Panc1 (cell line): Measurements from ENCODE around the gene CALHM1. TPM values are rescaled to one million over a fixed set of nuclear protein-coding genes. Genes with fewer than 3 reads are reported as not detected.
A peak's percentile ranks its signal among the peaks of the same experiment; 100 is the strongest.

Experiments
- ATAC-seq: fragments of 200-7000 bp; cut with Tn5 transposase; 2 replicates; pipeline ENCODE4 v1.9.1; 2020; ENCODE audit warnings: mild to moderate bottlenecking, moderate library complexity
- BruUV-seq: library from RNA; stranded (reverse); fragments of 400-500 nt; replicated peaks from 2 replicates; lab custom pipeline; 2021; lab: Mats Ljungman, UMichigan
- CTCF ChIA-PET: fragments of 300-600 bp; sonication (Branson Sonifier 250); formaldehyde crosslinking; loops from one replicate; lab custom pipeline; 2022; ENCODE audit warnings: antibody characterized with exemption; lab: Charles Lee
- POLR2A ChIA-PET: fragments of 300-600 bp; sonication (Branson Sonifier 250); formaldehyde crosslinking; loops from one replicate; lab custom pipeline; 2022; ENCODE audit warnings: antibody characterized with exemption; lab: Charles Lee
- DNase-seq: peaks from one replicate; pipeline ENCODE4 v3.0.0-alpha.2; 2010; ENCODE audit warnings: low read depth, low spot score
- H3K27ac ChIP-seq: 2 replicates; pipeline ENCODE4 v1.5.1; 2011; ENCODE audit warnings: mild to moderate bottlenecking, low read length, inconsistent platforms
- H3K27me3 ChIP-seq: fragments of 200-500 bp; sonication (Bioruptor generic); 2 replicates; pipeline ENCODE4 v1.6.0; 2014; ENCODE audit warnings: low read length, inconsistent platforms; ENCODE audit not compliant: control insufficient read depth, insufficient read depth
- H3K36me3 ChIP-seq: fragments of 200-500 bp; sonication (Bioruptor generic); 2 replicates; pipeline ENCODE4 v1.5.1; 2014; ENCODE audit warnings: inconsistent platforms, mild to moderate bottlenecking, low read length, moderate library complexity; ENCODE audit not compliant: control insufficient read depth, insufficient read depth
- H3K4me1 ChIP-seq: 2 replicates; pipeline ENCODE4 v1.5.1; 2011; ENCODE audit warnings: inconsistent platforms, mild to moderate bottlenecking, low read length, moderate library complexity; ENCODE audit not compliant: control insufficient read depth, insufficient read depth
- H3K4me3 ChIP-seq, 2 experiments: 2 replicates each; pipeline ENCODE4 v1.5.1; 2011 to 2012; ENCODE audit warnings: low read depth in 2 of 2, low read length in 2 of 2, mild to moderate bottlenecking in 2 of 2, inconsistent platforms in 1 of 2, moderate library complexity in 1 of 2
- H3K9me3 ChIP-seq: fragments of 200-500 bp; sonication (Bioruptor generic); 2 replicates; pipeline ENCODE4 v1.5.1; 2014; ENCODE audit warnings: low read depth, mild to moderate bottlenecking, inconsistent platforms, low read length, moderate library complexity; ENCODE audit not compliant: control insufficient read depth, insufficient read depth
- POLR2AphosphoS5 ChIP-seq: IDR thresholded peaks from 2 replicates; pipeline ENCODE4 v1.6.1; 2012; ENCODE audit warnings: mild to moderate bottlenecking, low read depth, low read length, moderate library complexity
- REST ChIP-seq, 2 experiments: IDR thresholded peaks; 2 replicates each; pipeline ENCODE4 v1.6.1; 2011 to 2012; ENCODE audit warnings: low read depth in 2 of 2, control low read depth in 1 of 2, low read length in 1 of 2, mild to moderate bottlenecking in 1 of 2, moderate library complexity in 1 of 2; ENCODE audit not compliant: insufficient read depth in 1 of 2
- SIN3A ChIP-seq: IDR thresholded peaks from 2 replicates; pipeline ENCODE4 v1.6.1; 2012; ENCODE audit warnings: low read depth, mild to moderate bottlenecking, low read length, moderate library complexity, borderline replicate concordance; ENCODE audit not compliant: insufficient read depth
- TCF7L2 ChIP-seq: IDR thresholded peaks from 2 replicates; pipeline ENCODE4 v1.6.1; 2011; ENCODE audit warnings: mild to moderate bottlenecking, low read depth, low read length, inconsistent platforms
- in situ Hi-C: cut with HindIII; loops from 2 replicates; pipeline ENCODE4 v1.10.0; 2016; ENCODE audit warnings: low sequenced_read_pairs, low pct_unique_long_range_greater_than_20kb
- intact Hi-C: fragments of 100-400 bp; cut with micrococcal nuclease; formaldehyde crosslinking; loops from one replicate; pipeline ENCODE4 v1.10.0; 2022; ENCODE audit not compliant: unreplicated experiment
- total RNA-seq: library from RNA; stranded (reverse); gene quantifications from one replicate; pipeline ENCODE4 v1.2.1, GENCODE V29; 2021; ENCODE audit not compliant: unreplicated experiment
- TF ChIP-seq, protein P1 (sequence below): fragments of 450-650 bp; IDR thresholded peaks from 2 replicates; pipeline ENCODE4 v1.5.1; 2017; ENCODE audit warnings: mild to moderate bottlenecking

Gene CALHM1
- total RNA-seq, 1 experiment from 2014 or later = not detected

DNA sequence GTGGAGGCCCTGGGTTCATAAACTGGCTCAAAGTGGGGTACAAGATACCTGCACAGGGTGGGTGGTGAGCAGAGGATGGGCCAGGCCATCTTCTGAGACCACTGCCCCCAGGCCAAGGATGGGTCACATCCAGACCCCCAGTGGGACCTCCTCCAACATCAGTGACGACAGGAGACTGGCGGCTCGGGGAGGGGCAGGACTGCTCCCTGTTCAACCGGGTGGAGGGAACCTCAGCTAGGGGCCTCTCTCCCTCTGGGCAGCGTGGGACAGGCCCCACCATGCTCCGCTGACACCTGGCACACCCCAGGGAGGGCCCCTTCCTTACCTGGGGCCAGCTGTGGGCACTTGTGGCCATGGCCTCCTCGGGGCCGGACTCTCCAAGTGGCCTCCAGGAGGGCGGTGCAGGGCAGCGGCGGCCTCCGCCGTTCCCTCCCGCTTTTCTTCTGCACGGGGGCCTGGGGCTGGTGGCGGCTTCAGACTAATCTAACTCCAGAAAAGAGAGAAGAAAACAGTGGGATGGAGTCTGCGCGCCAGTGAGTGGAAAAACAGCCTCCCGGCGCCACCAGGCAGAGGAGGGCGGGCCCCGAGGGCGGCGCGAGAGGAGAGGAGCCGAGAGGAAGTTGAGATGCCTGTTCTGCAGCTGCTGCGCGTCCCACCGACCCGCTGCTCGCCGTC, 6.7 kb downstream of the CALHM1 start, which contains the start of gene CALHM2:
CALHM2 (minus strand) TSS at position 540 of the 675 bp plus-strand sequence. CDS start 2,429 bp downstream, outside the sequence.
- Histone ChIP-seq H3K4me3 (peak within 1 kb of the TSS; percentile 34 to 46), H3K36me3 (peaks cover 5% of the 10 kb centered on the region; the same call in 1 of the 2 replicates), H3K27me3 (no peaks in the 10 kb centered on the region), H3K27ac (peak within 1 kb of the TSS; percentile 62), H3K9me3 (no peaks in the 10 kb centered on the region), H3K4me1 (peaks cover 17% of the 10 kb centered on the region)
- ATAC-seq = peak; percentile 63
- CTCF ChIA-PET = no interaction called here
- DNase-seq = no peak
- no peak for TF ChIP-seq REST (IDR thresholded peaks at IDR 0.05; ENCODE audit: insufficient read depth in 1 of 2, low read depth in 2 of 2, low read length in 1 of 2)
- no peak for TF ChIP-seq TCF7L2
- TF ChIP-seq, protein P1, sequence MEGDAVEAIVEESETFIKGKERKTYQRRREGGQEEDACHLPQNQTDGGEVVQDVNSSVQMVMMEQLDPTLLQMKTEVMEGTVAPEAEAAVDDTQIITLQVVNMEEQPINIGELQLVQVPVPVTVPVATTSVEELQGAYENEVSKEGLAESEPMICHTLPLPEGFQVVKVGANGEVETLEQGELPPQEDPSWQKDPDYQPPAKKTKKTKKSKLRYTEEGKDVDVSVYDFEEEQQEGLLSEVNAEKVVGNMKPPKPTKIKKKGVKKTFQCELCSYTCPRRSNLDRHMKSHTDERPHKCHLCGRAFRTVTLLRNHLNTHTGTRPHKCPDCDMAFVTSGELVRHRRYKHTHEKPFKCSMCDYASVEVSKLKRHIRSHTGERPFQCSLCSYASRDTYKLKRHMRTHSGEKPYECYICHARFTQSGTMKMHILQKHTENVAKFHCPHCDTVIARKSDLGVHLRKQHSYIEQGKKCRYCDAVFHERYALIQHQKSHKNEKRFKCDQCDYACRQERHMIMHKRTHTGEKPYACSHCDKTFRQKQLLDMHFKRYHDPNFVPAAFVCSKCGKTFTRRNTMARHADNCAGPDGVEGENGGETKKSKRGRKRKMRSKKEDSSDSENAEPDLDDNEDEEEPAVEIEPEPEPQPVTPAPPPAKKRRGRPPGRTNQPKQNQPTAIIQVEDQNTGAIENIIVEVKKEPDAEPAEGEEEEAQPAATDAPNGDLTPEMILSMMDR = no peak
- TF ChIP-seq SIN3A = no peak
- no peak for TF ChIP-seq POLR2AphosphoS5
- BruUV-seq = no TSS peak
- POLR2A ChIA-PET = interaction anchor here (0.6 to 0.7 kb wide), 2 partner anchors 195 to 290 kb away, joined by 4 to 15 read pairs; no protein-coding TSS in a partner anchor
- in situ Hi-C loops (no loop called here), intact Hi-C loops (no loop called here)

GRCh38 chr10:103451091-103451813, 7.4 kb downstream of the CALHM1 start:
- Histone ChIP-seq H3K9me3 (no peaks in the 10 kb centered on the region), H3K27me3 (no peaks in the 10 kb centered on the region), H3K27ac (peak overlapping the region; percentile 62), H3K4me1 (peaks cover 17% of the 10 kb centered on the region), H3K4me3 (peak overlapping the region; percentile 34 to 46), H3K36me3 (peaks cover 5% of the 10 kb centered on the region; the same call in 1 of the 2 replicates)
- DNase-seq (no peak), ATAC-seq (peak; percentile 69)
- ChIA-PET POLR2A (interaction anchor here (0.7 kb wide), 1 partner anchor 291 kb away, joined by 4 read pairs; no protein-coding TSS in a partner anchor), CTCF (interaction anchor here (0.6 kb wide), 1 partner anchor 260 kb away, joined by 5 read pairs; no protein-coding TSS in a partner anchor)
- in situ Hi-C loops (no loop called here), intact Hi-C loops (no loop called here)
- no TSS peak for BruUV-seq
- TF ChIP-seq POLR2AphosphoS5 (0 out of 2 replicates have a peak, but pooled peaks have one; percentile 44), TCF7L2 (peak; percentile 38; the same call in 1 of the 2 replicates)
- TF ChIP-seq, protein P1 = no peak
